HEK293T (cell line): ENCODE data around the gene ZFP28.

Experiments used
- CTCF ChIA-PET: fragments of 350-600 bp; formaldehyde crosslinking; extraction: SDS; loops from one replicate; lab custom pipeline; 2021; ENCODE audit warnings: antibody characterized with exemption, inconsistent platforms; lab: Yijun Ruan, JAX
- POLR2A ChIA-PET: fragments of 350-600 bp; formaldehyde crosslinking; extraction: SDS; loops from one replicate; lab custom pipeline; 2020; ENCODE audit warnings: antibody characterized with exemption, inconsistent platforms; lab: Yijun Ruan, JAX
- DNase-seq: peaks from one replicate; pipeline ENCODE4 v3.0.0; 2012; ENCODE audit warnings: mixed read lengths; ENCODE audit errors: extremely low spot score
- ARNT ChIP-seq: fragments of 450-650 bp; IDR thresholded peaks from 2 replicates; pipeline ENCODE4 v1.6.1; 2017; ENCODE audit warnings: mild to moderate bottlenecking
- BHLHE40 ChIP-seq: fragments of 450-650 bp; IDR thresholded peaks from 2 replicates; pipeline ENCODE4 v1.6.1; 2016; ENCODE audit warnings: mild to moderate bottlenecking, moderate library complexity, borderline replicate concordance
- CTBP1 ChIP-seq: fragments of 450-650 bp; IDR thresholded peaks from 2 replicates; pipeline ENCODE4 v1.6.1; 2016; ENCODE audit warnings: borderline replicate concordance
- ELF4 ChIP-seq: fragments of 450-650 bp; IDR thresholded peaks from 2 replicates; pipeline ENCODE4 v1.6.1; 2017; ENCODE audit warnings: antibody characterized with exemption
- FOXA1 ChIP-seq: fragments of 450-650 bp; IDR thresholded peaks from 2 replicates; pipeline ENCODE4 v1.6.1; 2016; ENCODE audit warnings: mild to moderate bottlenecking
- FOXK2 ChIP-seq: fragments of 450-650 bp; IDR thresholded peaks from 2 replicates; pipeline ENCODE4 v1.6.1; 2016; ENCODE audit warnings: mild to moderate bottlenecking
- FOXM1 ChIP-seq: fragments of 450-650 bp; IDR thresholded peaks from 2 replicates; pipeline ENCODE4 v1.6.1; 2017; ENCODE audit warnings: mild to moderate bottlenecking, borderline replicate concordance
- HDGF ChIP-seq: fragments of 450-650 bp; IDR thresholded peaks from 2 replicates; pipeline ENCODE4 v1.6.1; 2017; ENCODE audit warnings: antibody characterized with exemption, borderline replicate concordance
- L3MBTL2 ChIP-seq: fragments of 450-650 bp; conservative IDR thresholded peaks from 2 replicates; pipeline ENCODE4 v1.6.1; 2016; ENCODE audit warnings: mild to moderate bottlenecking
- LEF1 ChIP-seq: fragments of 450-650 bp; IDR thresholded peaks from 2 replicates; pipeline ENCODE4 v1.6.1; 2017; ENCODE audit warnings: mild to moderate bottlenecking, borderline replicate concordance
- NFRKB ChIP-seq: fragments of 450-650 bp; IDR thresholded peaks from 2 replicates; pipeline ENCODE4 v1.6.1; 2016; ENCODE audit warnings: mild to moderate bottlenecking, moderate library complexity
- PKNOX1 ChIP-seq: fragments of 450-650 bp; IDR thresholded peaks from 2 replicates; pipeline ENCODE4 v1.6.1; 2016
- SP1 ChIP-seq: fragments of 450-650 bp; IDR thresholded peaks from 2 replicates; pipeline ENCODE4 v1.6.1; 2017
- SUZ12 ChIP-seq: fragments of 450-650 bp; IDR thresholded peaks from 2 replicates; pipeline ENCODE4 v1.6.1; 2016; ENCODE audit warnings: mild to moderate bottlenecking
- TARDBP ChIP-seq: fragments of 450-650 bp; IDR thresholded peaks from 2 replicates; pipeline ENCODE4 v1.6.1; 2016
- ZNF384 ChIP-seq: fragments of 450-650 bp; IDR thresholded peaks from 2 replicates; pipeline ENCODE4 v1.6.1; 2016

Gene ZFP28

DNA sequence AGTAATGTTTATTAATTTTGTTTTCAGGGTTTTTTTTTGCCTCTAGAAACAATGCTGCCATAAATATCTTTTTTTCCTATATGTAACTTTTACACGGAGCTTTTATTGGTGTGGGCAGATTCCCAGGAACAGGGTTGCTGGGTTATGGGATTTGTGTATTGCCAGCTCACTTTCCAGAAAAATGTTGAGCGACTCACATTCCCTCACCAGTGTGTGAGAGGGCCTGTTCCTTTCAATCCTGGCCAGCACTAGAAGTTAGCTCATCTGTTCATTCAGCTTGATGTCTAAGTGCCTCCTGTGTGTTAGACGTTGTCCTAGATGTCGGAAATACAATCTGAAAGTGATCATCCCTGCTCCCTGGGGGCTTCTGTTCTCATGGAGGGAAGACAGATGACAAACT, 58.9 kb downstream of the ZFP28 start:
- no peak for DNase-seq
- TF ChIP-seq TARDBP (no peak), SP1 (no peak), HDGF (no peak), SUZ12 (no peak), ZNF384 (no peak), LEF1 (no peak), FOXA1 (no peak), ARNT (no peak), PKNOX1 (no peak), CTBP1 (no peak), FOXK2 (no peak), L3MBTL2 (no peak), NFRKB (no peak)
- ChIA-PET POLR2A (no interaction called here), CTCF (no interaction called here)

- no peak for DNase-seq
- POLR2A ChIA-PET: no interaction called here
- CTCF ChIA-PET: no interaction called here
- TF ChIP-seq CTBP1: no peak
- TF ChIP-seq SUZ12: no peak
- no peak for TF ChIP-seq FOXM1
- no peak for TF ChIP-seq TARDBP
- no peak for TF ChIP-seq ELF4
- TF ChIP-seq BHLHE40: no peak
- no peak for TF ChIP-seq NFRKB
- TF ChIP-seq SP1: no peak
- no peak for TF ChIP-seq PKNOX1
- TF ChIP-seq LEF1: no peak
- no peak for TF ChIP-seq L3MBTL2
- TF ChIP-seq ARNT: no peak
- TF ChIP-seq ZNF384: no peak
Observed at GRCh38 chr19:56601375-56601774, 62.6 kb downstream of the ZFP28 start.

DNA sequence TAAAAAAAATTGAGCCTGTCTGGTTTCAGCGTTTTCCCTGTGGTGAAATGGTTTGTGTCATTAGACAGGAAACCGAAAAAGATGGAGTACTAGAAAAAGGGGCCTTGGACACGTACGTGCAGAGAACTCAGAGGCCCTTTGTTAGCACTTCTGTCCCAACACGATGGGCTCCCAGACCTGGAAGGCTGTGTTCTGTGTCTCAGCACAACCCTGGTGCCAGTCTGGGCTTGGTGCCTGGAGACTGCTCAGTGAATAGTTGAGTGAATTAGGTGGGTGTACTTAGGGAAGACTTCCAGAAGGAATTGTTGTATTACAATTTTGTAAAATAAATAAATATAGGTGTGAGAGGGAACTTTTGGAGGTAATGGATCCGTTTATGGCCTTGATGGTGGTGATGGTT, 65.1 kb downstream of the ZFP28 start:
- ChIA-PET POLR2A (no interaction called here), CTCF (no interaction called here)
- no peak for DNase-seq
- TF ChIP-seq ZNF384 (no peak), ARNT (no peak), FOXM1 (no peak), CTBP1 (no peak), LEF1 (no peak), HDGF (no peak), PKNOX1 (no peak), FOXA1 (no peak), TARDBP (no peak), FOXK2 (no peak), SP1 (no peak)
